ENCODE data around the gene RND2.
A peak's percentile ranks its signal among the peaks of the same experiment; 100 is the strongest.
"Not testable (repeated sequence)": the region's sequence is repeated elsewhere in the genome, so short reads cannot be mapped to it uniquely, and the experiment has no call there.

Gene RND2, protein sequence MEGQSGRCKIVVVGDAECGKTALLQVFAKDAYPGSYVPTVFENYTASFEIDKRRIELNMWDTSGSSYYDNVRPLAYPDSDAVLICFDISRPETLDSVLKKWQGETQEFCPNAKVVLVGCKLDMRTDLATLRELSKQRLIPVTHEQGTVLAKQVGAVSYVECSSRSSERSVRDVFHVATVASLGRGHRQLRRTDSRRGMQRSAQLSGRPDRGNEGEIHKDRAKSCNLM

DNA sequence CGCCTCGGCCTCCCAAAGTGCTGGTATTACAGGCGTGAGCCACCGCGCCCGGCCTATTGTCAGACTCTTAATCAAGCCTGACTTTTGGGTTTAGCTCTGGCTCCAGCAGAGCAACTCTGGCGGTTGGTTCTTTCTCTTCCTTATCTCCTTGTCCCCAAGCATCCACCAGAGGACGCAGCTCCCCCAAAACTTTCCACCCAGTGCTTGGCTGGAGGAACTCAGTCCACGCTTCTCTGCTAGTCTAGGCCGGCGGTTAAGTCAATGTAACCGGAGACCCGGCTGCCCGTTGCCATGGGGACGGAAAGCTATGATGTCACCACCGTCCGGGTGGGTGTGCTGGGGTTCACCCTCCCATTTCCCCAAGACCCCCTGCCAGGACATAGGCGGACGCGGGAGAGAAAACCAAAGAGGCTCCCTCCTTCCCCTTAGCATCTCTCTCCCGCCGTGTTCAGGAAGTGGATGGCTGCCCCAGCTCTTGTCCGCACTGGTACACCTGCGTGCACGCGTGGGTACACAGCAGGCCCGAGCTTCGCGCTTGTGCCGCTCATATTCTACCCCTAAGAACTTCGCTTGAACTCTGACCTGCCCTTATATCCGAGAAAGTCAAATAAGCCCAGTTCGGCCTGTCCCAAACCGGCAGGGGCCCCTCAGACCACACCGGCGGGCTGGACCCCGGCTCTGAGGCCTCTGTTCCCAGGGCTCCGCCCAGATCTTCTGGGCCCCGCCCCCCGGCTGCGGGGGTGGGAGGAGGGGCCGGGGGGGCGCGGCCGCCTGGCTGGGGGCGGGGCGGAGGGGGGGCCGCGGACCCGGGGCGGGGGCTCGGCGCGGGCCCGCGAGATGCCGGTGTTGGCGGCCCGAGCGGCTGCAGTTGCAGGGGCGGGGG lies at the start of gene RND2:
Gene RND2, plus strand, starts transcription at position 825 of the 883 bp plus-strand sequence. CDS start 117 bp downstream, outside the sequence.
- DNase-seq = peak; percentile 94

DNA sequence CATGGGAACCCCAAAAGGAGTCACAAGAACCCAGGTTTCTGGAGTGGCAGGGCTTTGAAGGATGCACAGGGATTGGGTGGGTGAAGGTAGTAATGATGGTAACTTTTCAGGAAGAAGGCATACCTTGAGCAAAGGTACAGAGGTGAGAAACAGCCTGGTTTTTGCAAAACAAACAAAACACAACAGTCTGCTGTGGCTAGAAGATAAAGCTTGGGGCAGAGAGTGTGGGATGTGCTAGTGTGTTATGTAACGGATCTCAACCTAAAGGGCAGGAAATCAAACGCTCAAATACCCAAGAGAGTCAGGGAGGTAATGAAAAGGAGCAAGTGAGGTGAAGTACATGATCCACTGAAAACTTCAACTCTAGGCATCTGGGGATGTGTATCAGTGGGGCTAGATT lies 49.8 kb upstream of the RND2 start:
- no peak for DNase-seq

DNA sequence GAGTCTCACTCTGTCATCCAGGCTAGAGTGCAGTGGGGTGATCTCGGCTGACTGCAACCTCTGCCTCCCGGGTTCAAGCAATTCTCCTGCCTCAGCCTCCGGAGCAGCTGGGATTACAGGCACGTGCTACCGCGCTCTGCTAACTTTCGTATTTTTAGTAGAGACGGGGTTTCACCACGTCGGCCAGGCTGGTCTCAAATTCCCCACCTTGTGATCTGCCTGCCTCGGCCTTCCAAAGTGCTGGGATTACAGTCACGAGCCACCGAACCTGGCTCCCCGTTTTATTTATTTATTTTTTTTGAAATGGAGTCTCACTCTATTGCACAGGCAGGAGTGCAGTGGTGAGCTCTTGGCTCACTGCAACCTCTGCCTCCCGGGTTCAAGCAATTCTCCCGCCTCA lies 49.3 kb upstream of the RND2 start:
- DNase-seq = not testable (repeated sequence)

DNA sequence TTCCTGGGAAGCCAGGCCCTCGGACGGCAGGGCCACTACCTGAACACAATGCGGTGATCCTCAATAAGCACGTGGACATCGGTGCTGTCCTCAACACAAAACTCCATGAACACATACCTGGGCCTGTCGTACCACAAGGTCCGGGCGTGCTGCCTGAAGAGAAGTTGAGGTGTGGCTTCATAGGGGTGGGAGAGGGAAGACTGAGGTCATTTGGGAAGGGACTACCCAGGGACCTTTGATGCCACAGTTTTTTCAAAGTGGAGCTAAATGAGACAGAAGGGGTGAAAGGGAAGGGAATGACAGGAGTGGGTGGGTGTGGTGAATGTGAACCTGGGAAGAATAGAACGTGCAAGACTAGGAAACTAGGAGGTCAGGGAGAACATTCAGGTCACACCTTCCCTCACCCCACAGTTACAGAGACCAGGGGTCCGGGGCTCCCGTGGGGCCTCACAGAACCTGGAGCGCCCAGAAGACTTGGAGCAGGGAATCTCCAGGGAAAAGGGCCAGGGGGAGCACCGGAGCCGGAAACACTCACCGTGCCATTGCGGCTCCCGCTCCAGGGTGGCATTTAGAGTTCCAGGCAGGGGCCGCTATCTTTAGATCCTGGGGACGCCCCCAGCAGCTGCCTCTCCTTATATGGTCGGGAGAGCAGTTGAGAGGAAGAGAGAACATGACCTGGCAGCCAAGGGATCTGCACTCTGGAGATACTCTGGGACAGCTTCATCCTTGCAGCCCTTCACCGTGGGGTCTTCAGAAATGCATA lies 45.3 kb upstream of the RND2 start, which contains the start of gene PTGES3L:
Gene PTGES3L, minus strand, starts transcription at position 570 of the 763 bp plus-strand sequence. Its CDS starts 27 bp downstream, at position 543.
- DNase-seq = peak; percentile 73

DNA sequence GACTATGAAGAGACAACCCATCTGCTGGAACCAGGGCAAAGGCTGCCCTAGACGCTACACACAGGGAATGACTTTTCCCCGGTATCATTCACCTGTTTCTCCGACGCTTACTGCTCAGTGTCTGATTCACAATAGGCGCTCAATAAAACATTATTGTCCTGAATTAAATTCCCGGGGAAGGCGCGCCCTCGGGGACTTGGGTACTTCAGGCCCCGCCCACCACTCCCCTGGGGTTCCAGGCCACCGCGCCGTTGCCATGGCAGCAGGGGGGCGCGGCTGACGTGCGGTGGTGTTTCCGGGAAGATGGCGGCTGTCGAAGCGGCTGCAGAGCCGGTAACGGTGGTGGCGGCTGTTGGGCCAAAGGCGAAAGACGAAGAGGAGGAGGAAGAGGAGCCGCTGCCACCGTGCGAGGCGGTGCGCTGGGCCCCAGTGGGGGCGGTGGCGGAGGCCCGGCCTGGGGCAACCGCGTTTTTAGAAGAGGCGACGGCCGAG lies 44.7 kb upstream of the RND2 start, which contains the start of gene RUNDC1:
Gene RUNDC1, plus strand, starts transcription at position 292 of the 492 bp plus-strand sequence. Its CDS starts 12 bp downstream, at position 304.
- peak; percentile 96 for DNase-seq

DNA sequence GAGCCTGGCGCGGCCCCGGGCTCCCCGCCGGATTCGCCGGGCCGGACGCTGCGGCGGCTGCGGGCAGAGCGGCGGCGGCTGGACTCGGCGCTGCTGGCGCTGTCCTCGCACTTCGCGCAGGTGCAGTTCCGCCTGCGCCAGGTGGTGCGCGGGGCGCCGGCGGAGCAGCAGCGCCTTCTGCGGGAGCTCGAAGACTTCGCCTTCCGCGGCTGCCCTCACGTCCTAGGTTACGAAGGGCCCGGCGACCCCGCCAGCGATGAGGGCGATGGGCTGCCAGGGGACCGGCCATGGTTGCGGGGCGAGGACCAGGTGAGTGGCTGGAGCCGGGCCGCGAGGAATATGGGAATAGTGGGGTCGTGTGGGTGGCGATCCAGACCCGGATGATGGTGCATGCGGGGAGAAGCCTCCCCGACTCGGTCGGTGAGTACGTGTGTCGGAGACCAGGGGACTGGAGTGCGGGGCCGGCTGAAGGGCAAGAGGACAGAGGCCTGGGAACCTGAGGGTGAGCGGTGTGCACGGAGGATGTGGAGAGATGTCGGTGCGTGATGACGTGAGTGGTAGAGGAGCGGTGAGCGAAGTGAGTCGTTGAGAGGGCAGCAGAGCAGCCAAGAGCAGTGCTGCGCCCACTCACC lies 44.1 kb upstream of the RND2 start:
- peak; percentile 65 for DNase-seq

DNA sequence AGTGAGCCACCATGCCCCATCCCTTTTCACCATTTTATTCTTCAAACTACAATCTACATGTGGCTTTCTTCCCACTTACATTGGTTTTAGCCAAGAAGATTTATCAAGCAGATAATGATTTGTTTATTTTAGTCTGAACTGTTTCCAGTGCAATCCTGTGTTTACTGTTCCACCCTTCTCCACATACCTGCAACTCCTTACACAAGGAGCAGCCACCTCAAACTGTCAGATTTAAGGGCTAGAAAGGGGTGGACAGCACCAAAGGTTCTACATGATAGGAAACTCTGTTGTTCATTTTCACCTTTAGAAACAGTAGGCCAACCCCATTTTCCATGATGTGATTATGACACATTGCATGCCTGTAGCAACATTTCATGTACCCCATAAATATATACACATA lies 42.8 kb upstream of the RND2 start:
- DNase-seq = no peak

DNA sequence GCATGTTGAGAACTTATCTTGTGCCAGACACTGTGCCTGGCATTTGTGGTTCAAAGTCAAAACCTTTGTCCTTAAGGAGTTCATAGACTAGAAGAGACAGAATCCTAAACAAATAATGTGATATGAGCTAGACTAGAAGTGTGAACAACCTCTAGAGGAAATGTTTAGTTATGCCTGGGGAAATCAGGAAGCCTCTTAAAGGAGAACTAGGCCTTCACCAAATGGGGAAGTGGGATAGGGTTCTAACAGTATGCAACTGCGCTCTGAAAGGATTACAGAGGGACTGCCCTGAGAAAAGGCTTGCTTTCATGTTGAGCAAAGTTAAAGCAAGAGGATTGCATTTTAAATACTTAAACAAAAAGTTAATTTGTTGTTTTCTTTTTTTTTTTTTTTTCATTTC lies 39.8 kb upstream of the RND2 start:
- no peak for DNase-seq

DNA sequence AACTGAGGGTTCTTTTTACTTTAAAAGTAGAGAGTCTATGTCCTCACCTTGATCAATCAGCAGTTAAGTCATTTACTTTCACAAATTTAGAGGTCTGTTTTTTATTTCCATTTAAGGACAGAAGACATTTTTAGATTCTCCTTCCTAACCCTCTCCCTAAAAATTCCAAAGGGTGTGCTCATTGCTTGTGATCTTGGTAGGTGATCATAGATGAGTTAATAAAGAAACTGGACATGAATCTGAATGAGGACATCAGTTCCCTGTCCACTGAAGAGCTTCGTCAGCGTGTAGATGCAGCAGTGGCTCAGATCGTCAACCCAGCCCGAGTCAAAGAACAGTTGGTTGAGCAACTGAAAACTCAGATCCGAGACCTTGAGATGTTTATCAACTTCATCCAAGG lies 35.9 kb upstream of the RND2 start:
- no peak for DNase-seq

DNA sequence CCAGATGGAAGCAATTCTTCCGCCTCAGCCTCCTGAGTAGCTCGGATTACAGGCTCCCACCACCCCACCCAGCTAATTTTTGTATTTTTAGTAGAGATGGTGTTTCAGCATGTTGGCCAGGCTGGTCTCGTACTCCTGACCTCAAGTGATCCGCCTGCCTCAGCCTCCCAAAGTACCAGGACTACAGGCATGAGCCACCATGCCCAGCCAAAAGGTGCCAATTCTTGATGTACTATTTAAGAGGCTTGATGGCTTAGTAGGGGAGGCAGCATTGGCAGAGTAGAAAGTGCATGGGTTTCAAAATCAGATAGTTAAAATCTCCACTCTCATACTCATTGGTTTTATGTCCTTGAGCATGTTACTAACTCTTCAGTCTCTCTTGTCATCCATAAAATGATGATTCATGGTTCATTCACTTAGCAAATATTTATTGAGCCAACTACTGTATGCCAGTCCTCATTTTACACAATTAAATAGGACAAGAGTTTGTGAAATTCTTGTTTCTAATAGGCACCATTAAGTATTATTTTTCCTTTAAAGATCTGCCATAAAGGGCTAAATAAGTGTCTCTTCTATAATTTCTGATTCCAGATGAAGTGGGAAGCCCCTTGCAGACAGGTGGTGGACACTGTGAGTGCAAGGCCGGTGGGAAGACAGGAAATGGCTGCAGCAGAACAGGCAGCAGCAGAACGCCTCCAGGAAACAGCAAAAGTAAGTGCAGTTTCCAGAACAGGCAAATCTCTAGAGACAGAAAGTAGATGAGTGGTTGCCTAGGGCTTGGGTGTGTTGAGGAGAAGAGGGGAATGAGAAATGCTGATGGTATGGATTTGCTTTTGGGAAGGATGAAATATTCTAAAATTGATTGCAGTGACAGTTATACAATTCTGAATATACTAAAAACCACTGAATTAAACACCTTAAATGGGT lies 35.0 kb upstream of the RND2 start:
- no peak for DNase-seq

DNA sequence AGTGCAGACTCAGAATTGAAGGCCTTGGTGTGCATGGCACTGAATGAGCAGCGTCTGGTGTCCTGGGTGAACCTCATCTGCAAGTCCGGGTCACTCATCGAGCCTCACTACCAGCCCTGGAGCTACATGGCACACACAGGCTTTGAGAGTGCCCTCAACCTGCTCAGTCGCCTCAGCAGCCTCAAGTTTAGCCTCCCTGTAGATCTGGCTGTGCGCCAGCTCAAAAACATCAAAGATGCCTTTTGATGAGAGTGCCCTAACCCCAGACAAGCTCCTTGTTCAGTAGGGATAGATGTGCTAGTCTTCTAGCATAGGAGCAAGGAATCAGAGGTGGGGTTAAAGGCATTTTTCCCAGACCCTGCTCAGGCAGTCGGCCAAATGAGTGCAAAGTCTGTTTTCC lies 33.6 kb upstream of the RND2 start:
- DNase-seq = no peak

DNA sequence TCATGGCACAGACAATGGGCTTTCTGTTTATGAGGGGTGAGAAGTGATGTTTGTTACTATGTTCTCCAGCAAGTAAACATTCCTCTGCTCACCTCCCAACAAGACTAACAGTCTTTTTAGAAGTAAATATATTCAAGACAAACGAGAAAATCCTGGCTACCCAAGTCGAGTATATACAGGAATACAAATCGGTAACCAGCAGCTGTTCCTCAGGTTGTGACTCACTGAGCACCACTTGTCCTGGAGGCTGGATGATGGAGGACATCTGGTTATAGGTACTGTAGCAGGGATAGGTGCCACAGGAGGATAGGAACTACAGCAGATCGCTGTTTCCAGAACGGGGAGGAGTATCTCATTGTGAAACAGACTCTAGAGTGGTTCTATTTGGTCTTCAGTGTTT lies 32.2 kb upstream of the RND2 start:
- DNase-seq = no peak

DNA sequence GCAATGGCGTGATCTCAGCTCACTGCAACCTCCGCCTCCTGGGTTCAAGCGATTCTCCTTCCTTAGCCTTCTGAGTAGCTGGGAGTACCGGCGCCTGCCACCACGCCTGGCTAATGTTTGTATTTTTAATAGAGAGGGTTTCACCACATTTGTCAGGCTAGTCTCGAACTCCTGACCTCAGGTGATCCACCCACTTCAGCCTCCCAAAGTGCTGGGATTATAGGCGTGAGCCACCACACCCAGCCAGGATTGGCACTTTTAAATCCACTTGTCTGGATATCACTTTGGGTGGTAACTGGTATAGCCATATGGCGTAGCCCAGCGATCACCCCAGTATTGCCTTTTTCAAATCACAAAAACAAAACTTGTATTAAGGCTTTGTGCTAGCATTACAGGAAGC lies 31.1 kb upstream of the RND2 start:
- DNase-seq = not testable (repeated sequence)

DNA sequence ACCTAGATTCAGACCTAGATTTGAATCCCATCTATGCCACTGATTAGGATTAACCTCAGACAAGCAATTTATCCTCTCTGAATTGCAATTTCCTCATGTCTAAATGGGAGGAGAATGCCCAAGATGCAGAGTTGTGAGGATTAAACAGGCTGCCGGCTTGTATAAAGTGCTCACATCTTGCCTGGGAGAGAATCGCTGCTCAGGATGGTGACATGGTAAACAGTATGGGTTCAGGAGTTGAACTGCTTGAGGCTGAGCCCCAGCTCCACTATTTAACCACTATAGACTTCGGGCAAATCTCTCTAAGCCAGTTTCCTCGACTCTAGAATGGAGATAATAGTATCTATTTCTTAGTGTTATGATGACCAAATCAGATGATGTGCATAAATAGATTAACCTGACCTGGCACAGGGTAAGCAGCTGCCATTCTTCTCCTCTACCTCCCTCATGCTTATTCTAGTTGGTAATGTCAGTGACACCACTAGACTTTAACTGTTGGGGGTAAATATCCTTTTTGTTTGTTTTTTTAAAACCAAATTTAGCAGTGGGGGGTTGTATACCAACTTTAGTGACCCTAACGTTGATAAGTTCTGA lies 27.5 kb upstream of the RND2 start:
- DNase-seq = peak; percentile 48

DNA sequence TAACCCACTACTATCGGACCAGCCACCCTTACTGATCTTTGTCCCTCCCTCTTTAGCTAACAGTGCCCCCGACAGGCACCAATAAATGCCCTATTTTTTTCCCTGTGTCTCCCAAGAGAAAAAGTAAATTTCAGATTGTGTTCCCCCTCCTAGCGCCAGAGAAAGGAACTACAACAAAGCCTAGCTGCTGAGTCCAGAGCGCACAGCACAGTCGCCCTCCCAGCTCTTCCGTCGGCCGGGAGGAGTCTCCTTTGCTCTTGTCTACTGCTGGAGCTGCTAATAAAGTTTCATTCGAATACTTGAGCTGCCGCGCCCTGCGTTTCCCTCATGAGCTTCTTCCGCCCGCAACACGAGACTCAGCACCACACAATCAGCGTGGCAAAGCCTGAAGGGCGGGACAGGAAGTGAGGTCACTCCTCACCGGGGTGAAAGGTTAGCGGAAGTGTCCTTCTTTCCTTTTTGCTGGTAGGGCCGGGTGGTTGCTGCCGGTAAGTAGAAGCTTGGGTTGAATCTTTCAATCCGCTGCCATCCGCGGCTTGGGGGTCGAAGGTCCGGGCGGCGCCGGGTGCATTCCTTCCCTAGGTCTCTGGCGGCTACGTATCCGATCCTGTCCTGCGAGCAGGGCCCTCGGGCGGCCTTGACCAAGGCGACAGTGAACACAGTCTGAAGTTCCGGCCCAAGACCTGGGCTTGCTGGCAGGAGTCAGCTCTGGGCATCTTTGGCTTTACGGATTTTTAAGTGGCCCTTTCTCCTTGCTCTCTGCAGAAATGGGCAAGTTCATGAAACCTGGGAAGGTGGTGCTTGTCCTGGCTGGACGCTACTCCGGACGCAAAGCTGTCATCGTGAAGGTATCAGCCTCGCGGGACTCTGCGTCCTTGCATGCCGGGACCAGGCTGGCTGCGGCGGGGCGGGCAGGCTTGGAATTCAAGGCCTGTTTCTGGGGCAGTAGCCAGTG lies 26.8 kb upstream of the RND2 start, which contains the start of gene RPL27:
Gene RPL27, plus strand, starts transcription at position 436 of the 955 bp plus-strand sequence. Its CDS starts 332 bp downstream, at position 768.
- peak; percentile 100 for DNase-seq

DNA sequence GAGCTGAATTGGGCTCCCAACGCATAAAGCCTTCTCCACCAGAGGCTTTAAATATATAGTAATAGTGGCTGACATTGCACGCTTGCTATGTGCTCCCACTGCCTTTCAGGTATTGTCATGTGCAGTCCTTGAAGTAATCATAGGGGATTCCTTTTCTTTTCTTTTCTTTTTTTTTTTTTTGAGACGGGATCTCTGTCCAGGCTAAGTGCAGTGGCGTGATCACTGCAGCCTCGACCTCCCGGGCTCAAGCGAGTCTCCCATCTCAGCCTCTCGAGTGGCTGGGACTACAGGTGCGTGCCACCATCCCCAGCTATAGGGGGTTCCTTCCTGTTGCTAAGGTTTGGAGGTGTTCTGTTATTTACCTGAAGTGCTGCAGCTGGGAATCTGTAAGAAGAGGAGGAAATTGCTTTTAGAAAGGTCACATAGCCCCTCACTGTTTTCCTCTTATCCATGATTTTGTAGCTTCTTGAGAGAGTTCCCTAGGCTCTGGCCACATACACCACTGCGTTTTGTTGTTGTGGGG lies 26.0 kb upstream of the RND2 start:
- no peak for DNase-seq

DNA sequence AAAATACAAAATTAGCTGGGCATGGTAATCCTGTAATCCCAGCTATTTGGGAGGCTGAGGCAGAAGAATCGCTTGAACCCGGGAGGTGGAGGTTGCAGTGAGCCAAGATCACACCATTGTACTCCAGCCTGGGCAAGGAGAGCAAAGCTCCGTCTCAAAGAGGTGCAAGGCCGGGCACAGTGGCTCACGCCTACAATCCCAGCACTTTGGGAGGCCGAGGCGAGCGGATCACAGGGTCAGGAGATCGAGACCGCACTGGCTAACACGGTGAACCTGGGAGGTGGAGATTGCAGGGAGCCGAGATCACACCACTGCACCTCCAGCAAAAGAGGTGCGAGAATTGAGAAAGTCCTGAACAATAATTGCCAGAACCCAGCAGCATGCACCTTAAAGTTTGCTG lies 24.1 kb upstream of the RND2 start:
- not testable (repeated sequence) for DNase-seq

DNA sequence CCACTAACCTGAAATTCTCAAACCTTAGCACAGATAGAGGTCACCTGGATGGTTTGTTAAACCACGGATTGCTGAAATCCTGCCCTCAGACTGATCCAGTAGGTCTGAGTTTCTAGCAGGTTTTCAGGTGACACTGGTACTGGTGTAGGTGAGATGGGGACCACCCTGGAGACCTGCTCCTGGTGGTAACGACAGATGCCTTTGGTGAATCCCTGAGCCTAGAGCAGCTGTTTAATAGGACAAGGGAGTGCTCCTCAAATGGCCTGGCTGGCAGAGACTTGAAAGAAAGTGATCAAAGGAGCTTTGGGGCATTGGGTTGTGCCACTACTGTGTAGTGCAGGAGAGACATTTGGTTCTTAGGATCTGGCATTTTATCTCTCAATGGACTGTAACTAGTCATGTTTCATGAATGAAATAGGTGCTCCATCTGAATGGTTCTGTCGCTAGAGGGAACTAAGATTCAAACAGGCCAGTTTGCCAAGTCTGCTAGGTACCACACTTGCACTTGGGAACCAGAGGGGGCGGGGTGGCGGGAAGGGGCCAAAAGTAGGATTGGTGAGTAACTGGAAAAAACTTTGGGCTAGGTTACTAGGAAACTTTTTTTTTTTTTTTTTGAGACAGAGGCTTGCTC lies 21.4 kb upstream of the RND2 start:
- DNase-seq = no peak

Data from NCI-H774 (cell line).